Measurements from ENCODE around the gene TRIP12. TPM values are rescaled to one million over a fixed set of nuclear protein-coding genes. Genes with fewer than 3 reads are reported as not detected.

The TRIP12 gene
- total RNA-seq, result 100 to 1,000 TPM; 189 to 235 TPM

DNA sequence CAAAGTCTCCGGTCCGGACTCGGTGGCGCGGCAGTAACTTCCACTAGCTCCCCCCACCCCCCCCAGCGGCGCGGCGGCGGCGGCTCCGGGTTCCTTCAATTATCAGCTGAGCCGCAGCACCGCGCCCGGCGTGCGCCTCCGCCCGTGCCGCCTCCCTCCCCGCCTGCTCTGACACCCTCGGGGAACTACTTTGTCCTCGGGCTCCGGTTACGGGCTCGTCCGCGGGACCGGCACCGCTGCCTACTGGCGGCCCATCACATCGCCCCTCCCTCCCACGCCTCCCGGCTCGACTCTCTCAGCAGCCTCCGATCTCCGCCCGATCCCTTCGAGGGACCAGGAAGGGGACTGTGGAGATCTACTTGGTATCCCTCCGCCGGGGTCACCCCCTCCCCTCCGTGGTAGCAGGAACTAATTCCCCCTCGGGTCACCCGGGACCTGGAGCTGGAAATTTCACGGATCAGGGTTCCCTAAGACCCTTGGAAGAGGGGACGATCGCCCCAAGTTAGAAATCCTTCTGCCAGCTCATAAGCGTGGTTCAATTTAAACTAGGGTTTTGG, at the start of gene TRIP12:
Gene TRIP12, minus strand, starts transcription at position 118 of the 557 bp plus-strand sequence. CDS start 41,930 bp downstream, outside the sequence.

DNA sequence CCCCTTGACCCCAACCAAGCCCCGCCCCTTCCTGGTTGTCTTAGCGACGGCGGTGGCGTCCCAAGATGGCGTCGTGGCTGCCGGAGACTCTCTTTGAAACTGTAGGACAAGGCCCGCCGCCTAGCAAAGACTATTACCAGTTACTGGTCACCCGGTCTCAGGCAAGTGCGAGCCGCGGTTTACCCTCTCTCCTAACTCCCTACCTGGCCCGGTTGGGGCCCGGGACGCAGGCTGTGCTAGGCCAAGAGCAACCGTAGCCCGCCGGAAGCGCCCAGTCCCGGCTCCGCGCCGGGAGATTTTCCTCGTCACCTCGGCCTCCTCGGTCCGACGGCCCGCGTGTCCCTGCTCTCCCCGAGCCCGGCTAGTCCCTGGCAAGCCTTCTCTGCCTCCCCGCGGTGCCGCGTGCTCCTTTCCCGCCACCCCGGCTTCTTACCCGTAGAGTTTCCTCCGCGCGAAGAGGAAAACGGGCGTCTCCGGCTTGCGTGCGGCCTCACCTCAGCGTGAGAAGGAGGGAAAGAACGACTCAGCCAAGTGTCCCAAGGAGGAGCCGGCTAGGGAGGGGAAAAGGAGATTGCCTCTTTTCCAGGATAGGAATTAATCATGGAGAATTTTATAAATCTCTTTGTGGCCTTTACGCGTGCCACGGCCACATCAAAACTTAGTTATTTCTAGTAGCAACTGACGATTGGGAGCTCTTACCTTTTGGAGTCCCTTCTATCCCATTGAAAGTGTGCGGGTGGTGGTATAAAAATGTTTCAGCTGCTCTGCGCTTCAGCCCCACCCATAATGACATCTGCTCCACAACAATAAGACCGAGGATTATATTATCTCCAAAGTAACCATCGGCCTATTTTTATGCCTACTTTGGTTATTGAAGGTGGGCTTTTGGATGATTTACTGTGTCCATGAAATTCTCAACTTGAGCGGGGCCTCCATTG, 909 bp upstream of the TRIP12 start, which contains the start of gene FBXO36:
Gene FBXO36, plus strand, starts transcription at position 55 of the 938 bp plus-strand sequence. Its CDS starts 11 bp downstream, at position 66.

DNA sequence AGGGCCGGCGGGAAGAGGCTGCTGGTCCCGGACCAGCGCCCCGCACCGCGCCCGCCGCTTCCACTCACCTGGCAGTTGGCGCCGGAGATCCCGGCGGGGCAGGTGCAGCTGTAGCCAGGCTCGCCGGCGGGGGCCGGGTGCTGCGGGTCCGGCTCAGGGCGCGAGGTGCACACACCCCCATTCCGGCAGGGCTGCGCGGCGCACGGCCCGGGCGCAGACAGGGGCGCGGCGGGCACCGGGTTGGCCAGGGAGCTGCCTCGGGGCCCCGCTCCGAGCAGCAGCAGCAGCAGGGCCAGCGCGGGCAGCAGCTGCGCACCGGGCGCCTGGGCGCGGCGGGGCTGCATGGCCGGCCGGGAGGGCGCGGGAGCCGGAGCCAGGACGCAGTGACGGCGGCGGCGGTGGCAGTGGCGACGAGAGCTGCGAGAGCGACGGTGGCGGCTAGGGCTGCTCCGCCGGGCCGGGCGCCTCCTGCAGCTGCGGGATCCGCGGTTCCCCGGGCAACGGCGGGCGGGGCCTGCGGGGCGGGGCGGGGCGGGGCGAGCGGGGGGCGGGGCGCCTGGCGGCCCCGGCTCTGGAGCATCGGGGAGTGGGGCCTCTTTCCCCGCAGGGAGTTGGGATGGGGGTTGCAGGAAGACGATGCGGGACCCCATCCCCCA, 207.6 kb downstream of the TRIP12 start, which contains the start of gene DNER:
Gene DNER, minus strand, starts transcription at position 476 of the 656 bp plus-strand sequence. Its CDS starts 132 bp downstream, at position 344.

Small RNAs within 50 kb of the gene (small RNA-seq; reads per million reads assigned to genes)
- gene RNU6-613P, result 0 to 0.12 reads per million in 2 donors
- gene RNU6-964P, result 0 reads per million in 2 donors

Other genes with a start within 250 kb of the TRIP12 start
- 10 to 100 TPM in 1 of 2 donors, under 1 TPM in 1; 0.33 to 20.3 TPM for gene DNER, start 207.5 kb downstream of the TRIP12 start, total RNA-seq
- gene FBXO36, start 494 bp upstream of the TRIP12 start, total RNA-seq, result 1 to 10 TPM; 3.0 to 4.1 TPM
- under 1 TPM in 1 of 2 donors, not detected in 1; under 0.01 TPM for gene SLC16A14, start 146.9 kb upstream of the TRIP12 start, total RNA-seq

Measured in melanocyte of skin (primary cell).